ENCODE data around the gene CDH16.
"Not testable (repeated sequence)": the region's sequence is repeated elsewhere in the genome, so short reads cannot be mapped to it uniquely, and the experiment has no call there.

Gene CDH16, protein sequence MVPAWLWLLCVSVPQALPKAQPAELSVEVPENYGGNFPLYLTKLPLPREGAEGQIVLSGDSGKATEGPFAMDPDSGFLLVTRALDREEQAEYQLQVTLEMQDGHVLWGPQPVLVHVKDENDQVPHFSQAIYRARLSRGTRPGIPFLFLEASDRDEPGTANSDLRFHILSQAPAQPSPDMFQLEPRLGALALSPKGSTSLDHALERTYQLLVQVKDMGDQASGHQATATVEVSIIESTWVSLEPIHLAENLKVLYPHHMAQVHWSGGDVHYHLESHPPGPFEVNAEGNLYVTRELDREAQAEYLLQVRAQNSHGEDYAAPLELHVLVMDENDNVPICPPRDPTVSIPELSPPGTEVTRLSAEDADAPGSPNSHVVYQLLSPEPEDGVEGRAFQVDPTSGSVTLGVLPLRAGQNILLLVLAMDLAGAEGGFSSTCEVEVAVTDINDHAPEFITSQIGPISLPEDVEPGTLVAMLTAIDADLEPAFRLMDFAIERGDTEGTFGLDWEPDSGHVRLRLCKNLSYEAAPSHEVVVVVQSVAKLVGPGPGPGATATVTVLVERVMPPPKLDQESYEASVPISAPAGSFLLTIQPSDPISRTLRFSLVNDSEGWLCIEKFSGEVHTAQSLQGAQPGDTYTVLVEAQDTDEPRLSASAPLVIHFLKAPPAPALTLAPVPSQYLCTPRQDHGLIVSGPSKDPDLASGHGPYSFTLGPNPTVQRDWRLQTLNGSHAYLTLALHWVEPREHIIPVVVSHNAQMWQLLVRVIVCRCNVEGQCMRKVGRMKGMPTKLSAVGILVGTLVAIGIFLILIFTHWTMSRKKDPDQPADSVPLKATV

DNA sequence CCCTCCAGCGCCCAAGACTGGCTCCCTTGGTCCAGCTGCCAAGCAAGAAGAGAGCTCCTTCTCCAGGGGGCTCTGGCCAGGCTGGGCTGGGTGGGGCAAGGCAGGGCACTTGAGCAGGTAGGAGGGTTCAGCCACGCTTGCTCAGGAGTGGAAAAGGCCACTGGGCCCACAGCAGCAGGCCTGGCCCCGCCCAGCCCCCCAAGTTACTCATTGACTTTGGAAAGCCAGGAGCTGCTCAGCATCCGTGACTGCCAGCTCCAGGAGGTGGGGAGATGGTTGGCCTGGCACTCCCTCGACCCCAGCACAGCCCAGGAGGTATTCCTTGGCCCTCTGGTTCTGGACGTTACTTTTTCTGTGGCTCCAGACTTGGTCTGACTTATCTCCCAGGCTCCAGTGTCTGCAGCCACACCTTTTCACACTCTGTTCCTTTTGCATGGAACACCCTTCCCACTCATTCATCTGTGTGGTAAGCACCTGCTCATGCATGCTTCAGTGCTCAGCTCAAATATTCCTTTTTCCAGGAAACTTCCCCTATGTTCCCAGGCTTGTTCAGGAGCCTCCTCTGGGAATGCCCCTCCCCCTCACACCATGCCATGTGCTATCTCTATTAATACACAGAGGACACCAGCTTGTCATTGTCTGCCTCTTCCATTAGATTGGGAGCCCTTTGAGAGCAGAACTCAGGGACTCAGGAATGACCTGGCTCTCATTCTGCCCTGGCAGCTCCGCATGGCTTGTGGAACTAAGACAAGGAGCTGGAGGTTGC is at the start of gene CDH16:
Gene CDH16, minus strand, starts transcription at position 83 of the 766 bp plus-strand sequence. CDS start 820 bp downstream, outside the sequence.
- DNase-seq (ENCODE audit: low read depth) = no peak

DNA sequence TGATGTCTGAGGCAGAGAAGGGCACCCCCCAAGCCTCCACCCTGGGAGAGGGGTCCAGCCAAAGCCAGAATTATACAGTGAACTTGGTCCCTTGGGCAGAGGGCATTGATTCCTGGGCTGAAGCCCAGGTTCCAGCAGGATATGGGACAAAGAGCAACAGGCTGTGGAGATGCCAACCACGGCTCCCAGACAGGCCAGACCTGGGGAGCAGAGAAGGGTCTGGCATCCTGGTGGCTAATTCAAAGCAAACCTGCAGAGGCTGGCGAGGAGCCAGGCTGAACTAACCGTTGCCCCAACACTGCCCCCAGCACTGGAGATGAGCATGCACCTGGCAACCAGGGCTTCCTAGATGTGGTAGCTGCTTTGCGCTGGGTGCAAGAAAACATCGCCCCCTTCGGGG is 45.4 kb upstream of the CDH16 start:
- DNase-seq (ENCODE audit: low read depth) = no peak

DNA sequence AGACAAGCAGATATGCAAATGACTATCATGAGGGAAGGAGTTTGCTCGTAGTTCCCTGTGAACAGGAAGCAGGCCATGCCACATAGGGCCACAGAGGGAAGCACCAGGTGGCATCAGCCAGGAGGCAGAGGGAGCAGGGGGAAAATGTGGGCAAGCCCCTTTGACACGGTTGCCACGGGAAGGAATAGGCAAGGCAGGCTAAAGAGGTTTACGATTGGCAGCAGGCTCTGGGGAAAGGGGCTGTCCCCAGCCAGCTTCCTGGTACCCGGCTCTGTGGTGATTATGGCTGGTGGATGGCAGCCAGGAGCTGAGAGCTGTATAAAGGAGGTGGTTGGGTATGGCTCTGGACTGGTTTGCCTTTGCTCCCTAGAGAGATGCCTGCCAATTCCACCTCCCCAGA is 43.2 kb upstream of the CDH16 start:
- DNase-seq (ENCODE audit: low read depth) = no peak

DNA sequence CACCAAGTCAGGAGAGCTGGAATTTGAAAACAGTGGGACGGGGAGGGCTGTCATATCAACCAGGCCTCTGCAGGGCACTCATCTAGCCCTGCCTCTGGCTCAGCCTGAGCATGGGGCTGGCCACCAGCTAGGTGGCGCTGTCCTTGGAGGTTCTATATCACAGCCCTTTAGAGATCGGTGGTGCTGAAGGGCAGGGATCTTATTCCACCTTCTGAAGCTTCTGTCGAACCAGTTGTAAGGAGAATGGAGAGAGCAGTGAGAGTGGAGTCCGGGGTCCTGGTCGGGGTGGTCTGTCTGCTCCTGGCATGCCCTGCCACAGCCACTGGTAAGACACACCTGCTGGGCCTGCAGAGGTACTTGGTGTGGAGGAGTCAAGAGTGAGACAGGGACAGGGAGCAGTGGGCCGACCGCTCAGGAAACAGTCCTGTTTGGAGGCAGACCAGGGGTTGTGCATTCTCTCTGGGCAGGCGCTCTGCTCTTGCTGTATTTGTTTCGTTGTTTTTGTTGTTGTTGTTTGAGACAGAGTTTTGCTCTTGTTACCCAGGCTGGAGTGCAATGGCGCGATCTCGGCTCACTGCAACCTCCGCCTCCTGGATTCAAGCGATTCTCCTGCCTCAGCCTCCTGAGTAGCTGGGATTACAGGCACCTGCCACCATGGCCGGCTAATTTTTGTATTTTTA is 42.5 kb upstream of the CDH16 start, which contains the start of gene CES3:
Gene CES3, plus strand, starts transcription at position 202 of the 680 bp plus-strand sequence. Its CDS starts 42 bp downstream, at position 244.
- no peak for DNase-seq (ENCODE audit: low read depth)

DNA sequence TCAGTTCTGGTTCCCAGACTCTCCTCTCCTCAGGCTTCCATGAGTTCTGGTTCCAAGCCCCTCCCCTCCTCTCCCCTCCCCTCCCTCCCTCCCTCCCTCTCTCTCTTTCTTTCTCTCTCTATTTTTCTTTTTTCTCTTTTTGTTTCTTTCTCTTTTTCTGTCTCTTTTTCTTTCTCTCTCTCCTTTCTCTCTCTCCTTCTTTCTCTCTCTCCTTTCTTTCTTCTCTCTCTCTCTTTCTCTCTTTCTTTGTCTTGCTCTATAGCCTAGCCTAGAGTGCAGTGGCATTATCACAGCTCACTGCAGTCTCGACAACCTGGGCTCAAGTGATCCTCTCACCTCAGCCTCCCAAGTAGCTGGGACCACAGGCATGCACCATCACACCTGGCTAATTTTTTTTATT is 41.6 kb upstream of the CDH16 start:
- no peak for DNase-seq (ENCODE audit: low read depth)

DNA sequence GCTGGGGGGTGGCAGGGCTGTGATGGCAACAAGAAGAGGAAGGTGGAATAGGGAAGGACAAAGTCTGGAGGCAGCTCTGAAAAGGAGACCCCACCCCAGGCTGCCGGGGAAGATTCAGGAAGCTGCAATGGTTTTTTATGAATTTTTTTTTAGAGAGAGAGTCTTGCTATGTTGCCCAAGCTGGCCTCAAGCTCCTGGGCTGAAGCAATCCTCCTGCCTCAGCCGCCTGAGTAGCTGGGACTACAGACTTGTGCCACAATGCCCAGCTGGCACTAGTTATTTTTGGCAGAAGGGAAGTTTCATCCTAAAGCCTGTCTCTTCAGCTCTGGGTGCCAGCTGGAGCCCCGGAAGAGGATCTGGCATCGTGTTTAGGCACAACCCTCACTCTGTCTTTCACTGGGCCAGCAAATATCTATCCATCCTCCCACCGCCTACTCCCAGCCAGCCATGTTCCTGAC is 41.0 kb upstream of the CDH16 start:
- no peak for DNase-seq (ENCODE audit: low read depth)

DNA sequence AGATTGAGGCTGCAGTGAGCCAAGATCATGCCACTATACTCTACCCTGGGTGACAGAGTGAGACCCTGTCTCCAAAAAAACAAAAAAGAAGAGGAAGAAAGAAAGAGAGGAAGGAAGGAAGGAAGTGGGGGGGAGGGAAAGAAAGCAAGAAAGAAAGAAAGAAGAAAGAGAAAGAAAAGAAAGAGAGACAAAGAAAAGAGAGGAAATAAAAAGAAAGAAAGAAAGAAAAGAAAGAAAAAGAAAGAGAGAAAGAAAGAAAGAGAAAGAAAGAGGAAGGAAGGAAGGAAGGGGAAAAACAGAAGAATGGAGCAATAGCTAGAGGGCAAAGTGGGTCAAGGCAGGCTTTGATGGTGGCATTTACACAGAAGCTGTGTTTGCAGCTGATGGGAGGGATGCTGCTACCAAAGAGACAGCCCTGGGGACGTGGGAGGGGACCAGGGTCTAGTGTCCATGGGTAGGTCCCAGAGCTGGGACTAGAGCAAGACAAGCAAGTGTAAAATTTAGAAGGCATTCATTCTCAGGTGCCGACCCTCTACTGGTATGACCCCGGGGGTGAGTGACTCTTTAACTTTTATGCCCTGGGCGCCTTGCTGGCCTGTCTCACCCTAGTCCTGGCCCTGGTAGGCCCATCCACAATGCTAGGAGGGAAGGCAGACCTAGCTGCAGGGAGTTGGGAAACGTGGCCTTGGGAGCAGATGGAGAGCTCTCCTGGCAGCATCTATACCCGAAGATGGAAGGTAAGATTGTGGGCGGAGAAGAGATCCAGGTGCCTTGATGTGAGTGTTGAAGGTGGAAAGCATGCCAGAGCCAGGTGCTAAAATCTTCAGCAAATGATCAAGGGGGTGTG is 40.4 kb upstream of the CDH16 start:
- no peak for DNase-seq (ENCODE audit: low read depth)

DNA sequence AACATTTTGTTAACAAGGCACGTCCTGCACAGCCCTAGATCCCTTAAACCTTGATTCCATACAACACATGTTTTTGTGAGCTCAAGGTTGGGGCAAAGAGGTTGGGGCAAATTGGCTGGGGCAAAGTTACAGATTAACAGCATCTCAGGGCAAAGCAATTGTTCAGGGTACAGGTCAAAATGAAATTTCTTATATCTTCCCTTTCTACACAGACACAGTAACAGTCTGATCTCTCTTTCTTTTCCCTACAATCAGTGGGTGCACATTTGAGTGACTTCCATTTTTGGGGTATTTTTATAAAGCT is 37.4 kb upstream of the CDH16 start:
- DNase-seq (ENCODE audit: low read depth) = not testable (repeated sequence)

DNA sequence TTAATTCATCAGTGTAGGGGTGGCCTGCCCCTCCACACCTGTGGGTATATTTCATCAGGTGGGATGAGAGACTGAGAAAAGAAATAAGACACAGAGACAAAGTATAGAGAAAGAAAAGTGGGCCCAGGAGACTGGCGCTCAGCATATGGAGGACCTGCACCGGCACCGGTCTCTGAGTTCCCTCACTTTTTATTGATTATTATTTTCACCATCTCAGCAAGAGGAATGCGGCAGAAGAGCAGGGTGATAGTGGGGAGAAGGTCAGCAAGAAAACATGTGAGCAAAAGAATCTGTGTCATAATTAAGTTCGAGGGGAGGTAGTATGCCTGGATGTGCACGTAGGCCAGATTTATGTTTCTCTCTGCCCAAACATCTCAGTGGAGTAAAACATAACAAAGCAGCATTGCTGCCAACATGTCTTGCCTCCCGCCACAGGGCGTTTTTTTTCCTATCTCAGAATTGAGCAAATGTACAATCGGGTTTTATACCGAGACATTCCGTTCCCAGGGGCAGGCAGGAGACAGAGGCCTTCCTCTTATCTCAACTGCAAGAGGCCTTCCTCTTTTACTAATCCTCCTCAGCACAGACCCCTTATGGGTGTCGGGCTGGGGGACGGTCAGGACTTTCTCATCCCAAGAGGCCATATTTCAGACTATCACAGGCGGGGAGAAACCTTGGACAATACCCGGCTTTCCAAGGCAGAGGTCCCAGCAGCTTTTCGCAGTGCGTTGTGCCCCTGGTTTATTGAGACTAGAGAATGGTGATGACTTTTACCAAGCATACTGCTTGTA is 36.9 kb upstream of the CDH16 start:
- not testable (repeated sequence) for DNase-seq (ENCODE audit: low read depth)

DNA sequence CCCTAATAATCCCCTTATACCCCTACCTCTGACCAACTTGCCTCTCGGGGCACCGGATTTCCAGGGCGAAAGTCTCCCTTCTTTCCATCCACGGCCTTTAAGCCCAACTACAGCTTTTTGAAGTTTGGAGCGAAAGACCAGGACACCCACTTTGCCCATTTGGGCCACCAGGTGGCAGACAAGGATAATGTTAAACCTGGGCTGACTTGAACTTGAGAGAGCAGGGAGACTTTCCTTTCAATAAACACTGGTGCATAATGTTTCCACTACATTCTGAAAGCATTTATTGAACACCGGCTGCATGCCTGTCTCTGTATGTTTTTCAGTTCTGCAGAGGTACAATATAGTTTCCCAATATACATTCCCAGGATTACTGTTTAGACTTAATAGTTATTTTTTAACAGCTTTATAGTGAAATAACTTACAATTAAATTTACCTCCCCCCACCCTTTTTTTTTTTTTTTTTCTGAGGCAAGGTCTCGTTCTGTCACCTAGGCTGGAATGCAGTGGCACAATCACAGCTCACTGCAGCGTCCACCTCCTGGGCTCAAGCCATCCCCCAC is 35.5 kb upstream of the CDH16 start:
- DNase-seq (ENCODE audit: low read depth) = peak; percentile 29

DNA sequence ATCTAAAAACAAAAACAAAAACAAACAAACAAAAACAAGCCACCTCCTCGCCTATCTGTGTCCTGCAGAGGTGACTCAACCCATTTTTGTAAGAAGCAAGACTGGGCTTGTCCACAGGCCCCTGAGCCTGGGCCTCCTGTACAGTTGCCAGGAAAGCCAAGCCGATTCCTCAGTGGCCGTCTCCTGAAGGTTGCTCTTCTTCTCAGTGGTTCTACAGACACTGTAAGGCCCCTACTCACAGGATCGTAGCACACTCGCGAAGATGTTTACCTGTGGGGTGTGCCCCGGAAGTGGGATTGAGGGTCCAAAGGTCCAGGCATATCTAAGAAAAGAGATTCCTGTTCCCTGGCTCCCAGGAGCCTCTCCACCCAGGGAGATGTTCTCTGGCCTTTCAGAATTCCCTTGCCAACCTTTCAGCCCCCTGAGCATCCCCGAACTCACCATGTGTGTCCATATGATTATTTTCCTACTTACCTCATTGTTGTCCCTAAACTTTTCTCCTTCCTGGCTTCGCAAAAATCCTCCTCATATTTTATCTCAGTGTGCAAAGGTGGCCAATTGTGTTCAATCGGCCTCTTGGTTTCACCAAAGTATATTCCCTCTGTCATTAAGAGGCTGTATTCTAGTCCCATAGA is 34.9 kb upstream of the CDH16 start:
- DNase-seq (ENCODE audit: low read depth) = no peak

DNA sequence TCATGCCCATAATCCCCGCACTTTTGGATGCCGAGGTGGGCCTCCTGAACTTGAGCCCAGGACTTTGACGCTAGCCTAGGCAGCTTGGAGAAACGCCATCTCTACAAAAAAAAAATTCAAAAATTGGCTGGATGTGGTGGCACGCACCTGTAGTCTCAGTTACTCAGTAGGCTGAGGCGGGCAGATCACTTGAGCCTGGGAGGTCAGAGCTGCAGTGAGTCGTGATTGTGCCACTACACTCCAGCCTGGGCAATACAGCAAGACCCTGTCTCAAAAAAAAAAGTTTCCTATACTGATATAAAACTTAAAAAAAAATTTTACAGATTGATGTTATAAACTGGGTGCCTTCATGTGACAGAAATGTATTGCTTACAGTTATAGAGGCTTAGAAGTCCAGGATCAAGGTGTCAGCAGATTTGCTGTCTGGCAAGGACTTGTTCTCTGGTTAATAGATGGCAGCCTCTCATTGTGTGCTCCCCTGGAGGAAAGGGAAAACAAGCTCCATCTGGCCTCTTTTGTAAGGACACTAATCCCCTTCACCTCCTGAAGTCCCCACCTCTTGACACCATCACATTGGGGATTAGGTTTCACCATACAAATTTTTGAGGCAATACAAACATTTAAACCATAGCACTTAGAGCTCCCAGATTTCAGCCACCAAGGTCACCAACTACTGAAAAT is 33.9 kb upstream of the CDH16 start:
- no peak for DNase-seq (ENCODE audit: low read depth)

DNA sequence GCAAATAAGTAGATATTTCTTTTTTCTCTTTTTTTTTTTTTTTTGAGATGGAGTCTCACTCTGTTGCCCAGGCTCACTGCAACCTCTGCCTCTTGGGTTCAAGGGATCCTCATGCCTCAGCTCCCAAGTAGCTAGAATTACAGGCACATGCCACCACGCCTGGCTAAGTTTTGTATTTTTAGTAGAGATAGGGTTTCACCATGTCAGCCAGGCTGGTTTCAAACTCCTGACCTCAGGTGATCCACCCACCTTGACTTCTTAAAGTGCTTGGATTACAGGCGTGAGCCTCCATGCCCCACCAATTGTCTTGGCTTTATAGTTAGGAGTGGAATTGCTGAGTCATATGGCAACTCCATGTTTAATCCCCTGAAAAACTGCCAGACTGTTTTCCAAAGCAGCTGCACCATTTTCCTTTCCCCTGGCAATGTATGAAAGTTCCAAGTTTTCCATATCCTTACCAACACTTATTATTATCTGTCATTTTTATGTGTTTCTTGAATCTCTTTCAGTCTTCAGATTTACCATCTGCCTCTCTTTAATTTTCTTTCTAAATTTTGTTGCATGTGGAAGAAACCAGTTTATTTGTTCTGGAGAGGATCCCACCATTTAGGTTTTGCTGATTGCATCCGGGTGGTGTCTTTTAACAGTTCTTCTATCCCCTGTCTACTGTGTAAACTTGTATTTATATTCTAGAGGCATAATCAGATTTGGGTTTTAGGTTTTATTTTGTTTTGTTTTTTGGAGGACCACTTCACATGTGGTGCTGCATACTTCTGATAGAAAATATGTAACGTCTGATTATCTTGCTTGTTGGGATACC is 32.5 kb upstream of the CDH16 start:
- no peak for DNase-seq (ENCODE audit: low read depth)

DNA sequence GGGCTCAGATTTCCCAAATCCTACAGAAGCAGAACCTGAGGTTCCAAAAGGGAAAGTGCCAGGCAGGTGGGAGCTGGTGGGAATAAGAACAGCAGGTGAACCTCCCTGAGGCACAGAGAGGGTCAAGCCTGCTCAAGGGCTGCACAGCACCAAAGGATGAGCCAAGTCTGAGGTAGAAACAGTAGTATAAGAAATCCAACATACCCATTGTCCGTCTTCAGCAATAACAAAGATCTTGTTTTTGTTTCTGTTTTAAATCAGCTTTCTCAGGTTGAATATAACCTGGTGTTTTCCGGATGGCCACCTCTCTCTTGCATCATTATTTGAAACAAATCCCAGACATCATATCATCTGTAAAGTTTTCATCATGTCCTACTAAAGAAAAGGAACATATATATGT is 31.8 kb upstream of the CDH16 start:
- no peak for DNase-seq (ENCODE audit: low read depth)

DNA sequence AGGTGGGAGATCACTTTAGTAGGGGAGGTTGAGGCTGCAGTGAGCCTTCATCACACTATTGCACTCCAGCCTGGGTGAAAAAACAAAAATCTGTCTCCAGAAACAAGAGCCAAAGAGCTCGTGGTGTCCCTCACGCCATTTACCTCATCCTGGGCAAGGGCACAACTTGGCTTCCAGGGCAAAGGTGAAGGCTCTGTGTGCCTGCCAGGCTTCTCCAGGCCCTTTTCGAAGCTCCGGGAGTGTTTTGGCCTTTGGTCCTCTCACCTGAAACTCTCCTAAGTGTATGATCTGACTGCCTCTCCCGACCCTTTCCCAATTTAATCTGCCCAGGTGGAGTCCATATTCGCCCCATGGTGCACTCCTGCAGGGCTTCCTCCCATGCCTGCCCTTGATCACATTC is 30.8 kb upstream of the CDH16 start:
- DNase-seq (ENCODE audit: low read depth) = no peak

DNA sequence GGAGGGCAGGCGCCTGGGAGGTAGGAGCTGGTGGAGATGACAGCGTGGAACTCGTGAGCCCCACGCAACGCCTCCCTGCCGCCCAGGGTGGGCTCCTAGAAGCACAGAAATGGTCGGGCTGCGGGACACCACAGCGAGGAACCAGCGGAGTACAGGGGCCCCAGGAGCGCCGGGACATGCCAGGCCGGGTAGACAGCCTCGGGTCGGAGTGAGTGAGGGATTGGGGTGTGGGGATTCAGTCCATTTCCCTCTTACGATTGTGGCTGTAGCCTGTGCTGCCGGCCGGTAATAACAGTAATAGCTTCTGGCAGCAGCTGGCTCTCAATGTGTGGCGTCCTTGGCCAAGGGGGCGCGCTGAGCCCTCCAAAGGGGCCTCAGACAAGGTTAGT is 30.1 kb upstream of the CDH16 start:
- no peak for DNase-seq (ENCODE audit: low read depth)

DNA sequence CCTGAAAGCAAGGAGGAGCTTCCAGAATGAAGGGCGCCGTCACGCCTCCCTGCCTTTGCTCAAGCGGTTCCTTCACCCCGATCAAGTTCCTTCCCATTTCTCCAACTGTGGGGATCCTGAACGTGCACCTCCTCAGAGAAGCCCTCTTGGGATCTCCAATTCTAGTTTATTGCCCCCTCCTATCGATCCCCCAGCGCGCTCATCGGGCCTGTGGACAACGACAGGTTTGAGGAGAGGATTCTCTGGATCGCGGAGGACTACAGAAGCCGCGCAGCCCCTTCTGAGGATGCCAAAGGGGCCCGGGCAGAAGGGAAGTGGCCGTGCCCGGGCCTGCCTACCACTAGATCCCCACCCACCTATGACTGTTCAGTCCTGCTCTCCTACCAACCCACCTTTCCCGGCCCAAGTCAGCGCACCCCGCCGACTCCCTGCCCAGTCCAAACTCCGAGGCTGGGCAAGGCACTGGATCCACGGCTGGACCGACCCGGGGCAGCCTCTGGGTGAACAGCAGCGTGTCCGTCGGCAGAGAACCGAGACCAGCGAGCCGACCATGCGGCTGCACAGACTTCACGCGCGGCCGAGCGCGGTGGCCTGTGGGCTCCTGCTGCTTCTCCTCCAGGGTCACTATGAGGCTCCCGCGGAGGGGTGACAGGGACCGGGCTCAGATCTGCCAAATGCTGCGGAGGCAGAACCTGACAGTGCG is 29.6 kb upstream of the CDH16 start:
- no peak for DNase-seq (ENCODE audit: low read depth)
